ENCODE data around the gene RANBP10.

DNA sequence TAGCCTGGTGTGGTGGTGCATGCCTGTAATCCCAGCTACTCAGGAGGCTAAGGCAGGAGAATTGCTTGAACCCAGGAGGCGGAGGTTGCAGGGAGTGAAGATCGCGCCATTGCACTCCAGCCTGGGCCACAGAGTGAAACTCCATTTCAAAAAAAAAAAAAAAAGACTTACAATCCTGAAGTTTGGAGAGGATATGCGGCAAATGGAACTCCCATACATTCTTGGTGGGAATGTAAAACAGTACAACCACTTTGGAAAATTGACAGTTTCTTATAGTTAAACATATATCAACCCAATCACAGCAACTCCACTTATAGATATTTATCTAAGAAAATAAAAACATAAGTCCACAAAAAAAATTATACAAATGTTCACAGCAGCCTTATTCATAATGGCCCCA lies 99.2 kb downstream of the RANBP10 start:
- TF ChIP-seq POLR2A (IDR thresholded peaks at IDR 0.05) (no peak), EP300 (IDR thresholded peaks at IDR 0.05) (no peak), POLR2AphosphoS5 (IDR thresholded peaks at IDR 0.05) (no peak)
- TF ChIP-seq, protein P1, sequence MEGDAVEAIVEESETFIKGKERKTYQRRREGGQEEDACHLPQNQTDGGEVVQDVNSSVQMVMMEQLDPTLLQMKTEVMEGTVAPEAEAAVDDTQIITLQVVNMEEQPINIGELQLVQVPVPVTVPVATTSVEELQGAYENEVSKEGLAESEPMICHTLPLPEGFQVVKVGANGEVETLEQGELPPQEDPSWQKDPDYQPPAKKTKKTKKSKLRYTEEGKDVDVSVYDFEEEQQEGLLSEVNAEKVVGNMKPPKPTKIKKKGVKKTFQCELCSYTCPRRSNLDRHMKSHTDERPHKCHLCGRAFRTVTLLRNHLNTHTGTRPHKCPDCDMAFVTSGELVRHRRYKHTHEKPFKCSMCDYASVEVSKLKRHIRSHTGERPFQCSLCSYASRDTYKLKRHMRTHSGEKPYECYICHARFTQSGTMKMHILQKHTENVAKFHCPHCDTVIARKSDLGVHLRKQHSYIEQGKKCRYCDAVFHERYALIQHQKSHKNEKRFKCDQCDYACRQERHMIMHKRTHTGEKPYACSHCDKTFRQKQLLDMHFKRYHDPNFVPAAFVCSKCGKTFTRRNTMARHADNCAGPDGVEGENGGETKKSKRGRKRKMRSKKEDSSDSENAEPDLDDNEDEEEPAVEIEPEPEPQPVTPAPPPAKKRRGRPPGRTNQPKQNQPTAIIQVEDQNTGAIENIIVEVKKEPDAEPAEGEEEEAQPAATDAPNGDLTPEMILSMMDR (IDR thresholded peaks at IDR 0.05): no peak
